K562 (cell line): ENCODE data around the gene HOTAIR. TPM values are rescaled to one million over a fixed set of nuclear protein-coding genes. Genes with fewer than 3 reads are reported as not detected.

ENCODE experiments used
- ATAC-seq: fragments of 200-7000 bp; cut with Tn5 transposase; 3 replicates; pipeline ENCODE4 v1.9.1; 2020; ENCODE audit warnings: moderate library complexity
- BruUV-seq: library from RNA; stranded (reverse); fragments of 400-500 nt; replicated peaks from 2 replicates; lab custom pipeline; 2021; lab: Mats Ljungman, UMichigan
- CTCF ChIA-PET: fragments of 300-600 bp; formaldehyde crosslinking; extraction: SDS; loops from one replicate; lab custom pipeline; 2021; ENCODE audit warnings: low intra/inter-chr PET ratio; lab: Yijun Ruan, JAX
- POLR2A ChIA-PET: fragments of 300-600, 350-650 bp; sonication (Branson Sonifier 250); formaldehyde crosslinking; extraction: SDS; loops from one replicate; lab custom pipeline; 2021; ENCODE audit warnings: antibody characterized with exemption, inconsistent platforms; lab: Yijun Ruan, JAX
- DNase-seq, 4 experiments: peaks; one replicate each; pipeline versions ENCODE4 v3.0.0 to v3.0.0-alpha.2; 2011 to 2018; ENCODE audit warnings: low spot score in 3 of 4, mixed read lengths in 3 of 4; ENCODE audit errors: extremely low read depth in 1 of 4
- FAIRE-seq: peaks from 2 replicates; lab custom pipeline; 2011; peaks lifted over from hg19 to GRCh38; lab: Jason Lieb, UNC
- H2AFZ ChIP-seq: 2 replicates; pipeline ENCODE4 v1.6.0; 2011; ENCODE audit warnings: low read depth, low read length, control low read depth, inconsistent platforms
- H3K27ac ChIP-seq: fragments of 200-600 bp; 3 replicates; pipeline ENCODE4 v1.8.0; 2011; ENCODE audit warnings: low read depth, mild to moderate bottlenecking, control low read depth, inconsistent platforms, low read length, moderate library complexity, mixed read lengths; ENCODE audit errors: extremely low read depth
- H3K27me3 ChIP-seq, 2 experiments: fragments of 300-600 bp in 1 of 2; 2 replicates in 1 of 2; 3 replicates in 1 of 2; pipeline versions ENCODE4 v1.6.0 to v1.8.0; 2011; ENCODE audit warnings: inconsistent platforms in 2 of 2, low read length in 2 of 2, mild to moderate bottlenecking in 1 of 2, mixed read lengths in 1 of 2, moderate library complexity in 1 of 2; ENCODE audit not compliant: control insufficient read depth in 2 of 2, insufficient read depth in 2 of 2
- H3K36me3 ChIP-seq: fragments of 300-600 bp; 3 replicates; pipeline ENCODE4 v1.8.0; 2011; ENCODE audit warnings: mild to moderate bottlenecking, low read length, inconsistent platforms; ENCODE audit not compliant: control insufficient read depth, insufficient read depth
- H3K4me1 ChIP-seq, 2 experiments: fragments of 200-600 bp in 1 of 2; replicated peaks in 1 of 2; 2 replicates in 1 of 2; 3 replicates in 1 of 2; pipeline versions ENCODE4 v1.5.1 to v1.8.0; 2011; ENCODE audit warnings: inconsistent platforms in 2 of 2, low read length in 2 of 2, mild to moderate bottlenecking in 1 of 2, mixed read lengths in 1 of 2, moderate library complexity in 1 of 2; ENCODE audit not compliant: control insufficient read depth in 2 of 2, insufficient read depth in 2 of 2
- H3K4me2 ChIP-seq: 2 replicates; pipeline ENCODE4 v1.6.1; 2011; ENCODE audit warnings: low read length, control low read depth, inconsistent platforms, mixed read lengths; ENCODE audit not compliant: insufficient read depth
- H3K4me3 ChIP-seq: fragments of 200-600 bp; sonication (generic), shearing (Covaris generic); 2 replicates; pipeline ENCODE4 v1.5.1; 2016; ENCODE audit warnings: control low read depth, inconsistent platforms
- H3K79me2 ChIP-seq: fragments of 200-600 bp; 3 replicates; pipeline ENCODE4 v1.8.0; 2011; ENCODE audit warnings: low read length, inconsistent platforms; ENCODE audit not compliant: control insufficient read depth, insufficient read depth
- H3K9ac ChIP-seq, 2 experiments: 2 replicates each; pipeline versions ENCODE4 v1.6.0 to v1.6.1; 2011; ENCODE audit warnings: low read depth in 2 of 2, low read length in 2 of 2, control low read depth in 1 of 2, inconsistent platforms in 1 of 2, mild to moderate bottlenecking in 1 of 2, mixed read lengths in 1 of 2; ENCODE audit not compliant: insufficient read depth in 1 of 2
- H3K9me1 ChIP-seq: one replicate; pipeline ENCODE4 v1.6.0; 2011; ENCODE audit warnings: inconsistent platforms, mild to moderate bottlenecking, low read length, moderate library complexity; ENCODE audit not compliant: control insufficient read depth, insufficient read depth
- H3K9me3 ChIP-seq: replicated peaks from 2 replicates; pipeline ENCODE4 v1.5.1; 2011; ENCODE audit warnings: low read depth, low read length, inconsistent platforms; ENCODE audit not compliant: control insufficient read depth, insufficient read depth
- H4K20me1 ChIP-seq: replicated peaks from 2 replicates; pipeline ENCODE4 v1.6.1; 2011; ENCODE audit warnings: low read length, inconsistent platforms, mixed read lengths; ENCODE audit not compliant: control insufficient read depth, insufficient read depth
- CCAR2 ChIP-seq: fragments of 200-400 bp; formaldehyde crosslinking; IDR thresholded peaks from 2 replicates; pipeline ENCODE4 v1.6.1; 2017; ENCODE audit warnings: mild to moderate bottlenecking, low read depth, low read length
- DIDO1 ChIP-seq: fragments of 450-650 bp; IDR thresholded peaks from 2 replicates; pipeline ENCODE4 v1.6.1; 2016; ENCODE audit warnings: low read depth, missing biosample characterization, missing genetic modification characterization
- FIP1L1 ChIP-seq: fragments of 200-400 bp; formaldehyde crosslinking; IDR thresholded peaks from 2 replicates; pipeline ENCODE4 v1.6.1; 2018; ENCODE audit warnings: mild to moderate bottlenecking, low read depth, low read length; ENCODE audit not compliant: poor library complexity, severe bottlenecking
- HOXB6 ChIP-seq: fragments of 250-450 bp; sonication (Bioruptor Pico); IDR thresholded peaks from 2 replicates; pipeline ENCODE4 v1.5.1; 2022; ENCODE audit warnings: mild to moderate bottlenecking, borderline replicate concordance
- JUN ChIP-seq, 2 experiments: sonication (generic) in 1 of 2; formaldehyde crosslinking in 1 of 2; IDR thresholded peaks; 2 replicates each; pipeline versions ENCODE4 v1.6.1 to v1.8.0; 2012 to 2022; ENCODE audit warnings: borderline replicate concordance in 2 of 2, mild to moderate bottlenecking in 2 of 2, improper control_type of control experiment in 1 of 2, low read depth in 1 of 2, low read length in 1 of 2, missing genetic modification reagents in 1 of 2
- KAT2B ChIP-seq: IDR thresholded peaks from one replicate; pipeline ENCODE4 v1.6.1; 2012; ENCODE audit warnings: low read depth, mild to moderate bottlenecking, control low read depth, inconsistent platforms, low read length, moderate library complexity
- MAFG ChIP-seq: fragments of 450-650 bp; conservative IDR thresholded peaks from 2 replicates; pipeline ENCODE4 v1.6.1; 2016; ENCODE audit warnings: missing genetic modification characterization, missing compliant biosample characterization
- MAZ ChIP-seq, 2 experiments: fragments of 450-650 bp in 1 of 2; sonication (generic) in 1 of 2; formaldehyde crosslinking; IDR thresholded peaks in 1 of 2; conservative IDR thresholded peaks in 1 of 2; 2 replicates each; pipeline versions ENCODE4 v1.4.0 to v1.5.0; 2020; ENCODE audit warnings: mild to moderate bottlenecking in 1 of 2, missing genetic modification reagents in 1 of 2
- PHF8 ChIP-seq: fragments of 200-600 bp; sonication (generic); IDR thresholded peaks from 2 replicates; pipeline ENCODE4 v1.6.1; 2012; ENCODE audit warnings: mixed run types, mild to moderate bottlenecking, inconsistent platforms, low read length, moderate library complexity, borderline replicate concordance
- RBM14 ChIP-seq: fragments of 200-400 bp; formaldehyde crosslinking; IDR thresholded peaks from 2 replicates; pipeline ENCODE4 v1.6.1; 2018; ENCODE audit warnings: low read depth, mild to moderate bottlenecking, low read length, moderate library complexity, borderline replicate concordance; ENCODE audit not compliant: insufficient read depth
- ZNF384 ChIP-seq: IDR thresholded peaks from 2 replicates; pipeline ENCODE4 v1.6.1; 2012; ENCODE audit warnings: low read depth, low read length, improper control_type of control experiment
- WGBS: fragments of 100-300 bp; shearing (Covaris generic); methylation state at CpG from one replicate; pipeline ENCODE4 v1.1.6; 2016; ENCODE audit warnings: low coverage, mixed read lengths; ENCODE audit not compliant: insufficient coverage; ENCODE audit errors: missing lambda C conversion rate; 5-methylcytosine and 5-hydroxymethylcytosine counted together
- in situ Hi-C: fragments of 300-500 bp; cut with MboI; formaldehyde crosslinking; loops from 4 replicates; pipeline ENCODE4 v1.15.0; 2018; ENCODE audit warnings: inconsistent platforms, mixed read lengths
- intact Hi-C: fragments of 100-400 bp; cut with micrococcal nuclease; formaldehyde crosslinking; loops from 2 replicates; pipeline ENCODE4 v1.14.2; 2022
- polyA plus RNA-seq, 8 experiments: library from polyadenylated mRNA; depleted of rRNA in 4 of 8; stranded (reverse) in 5 of 8; unstranded in 3 of 8; fragments of >200 nt; fragmentation: Nextera tagmentation in 2 of 8; fragmentation: Illumina TruSeq in 1 of 8; extraction: Ambion mirVana in 2 of 8; extraction: Trizol in 1 of 8; gene quantifications; 2 replicates each; pipeline versions ENCODE4 v1.2.1 to v1.2.3, GENCODE V29; 2011 to 2014; ENCODE audit warnings: inconsistent platforms in 1 of 8, missing spikeins in 1 of 8
- total RNA-seq, 7 experiments: library from RNA; depleted of rRNA in 6 of 7; stranded (reverse); fragments of >200 nt in 6 of 7; fragmentation: Illumina TruSeq in 2 of 7; extraction: Trizol in 2 of 7; gene quantifications; 2 replicates each; pipeline versions ENCODE4 v1.2.1 to v1.2.3, GENCODE V29; 2011 to 2021; ENCODE audit warnings: low replicate concordance in 1 of 7
- TF ChIP-seq, protein P1 (sequence below): IDR thresholded peaks from 3 replicates; pipeline ENCODE4 v1.6.1; 2011; ENCODE audit warnings: borderline replicate concordance, mild to moderate bottlenecking, moderate library complexity; ENCODE audit not compliant: insufficient read length; ENCODE audit errors: extremely low read depth

The HOTAIR gene
- total and polyA plus RNA-seq, 9 of the 15 experiments (the other 6 are each of a cell fraction or from before 2014, with no cell fraction given) = 0.04 TPM; not detected in 8

DNA sequence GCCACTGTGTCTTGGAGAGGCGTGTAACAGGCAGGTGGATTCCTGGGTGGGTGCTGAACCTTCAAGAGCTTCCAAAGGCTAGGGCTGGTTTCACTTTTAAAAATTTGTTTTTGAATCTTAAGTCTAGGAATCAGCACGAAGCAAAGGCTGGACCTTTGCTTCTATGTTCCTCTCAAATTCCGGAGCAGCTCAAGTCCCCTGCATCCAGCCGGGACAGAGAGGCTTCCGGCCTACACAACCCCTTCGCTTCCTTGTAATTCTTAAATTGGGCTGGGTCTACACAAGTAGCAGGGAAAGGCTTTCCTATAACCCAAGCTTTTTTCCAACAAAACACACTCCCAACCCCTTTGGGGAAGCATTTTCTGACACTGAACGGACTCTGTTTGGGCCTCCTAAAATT, 11.7 kb downstream of the HOTAIR start:
- no peaks in the 10 kb centered on the region for H3K79me2 ChIP-seq
- H3K27ac ChIP-seq = no peak overlapping the region
- H3K4me3 ChIP-seq = no peak overlapping the region
- intact Hi-C loops = no loop called here
- no TSS peak for BruUV-seq
- no peak overlapping the region for H2AFZ ChIP-seq
- 47% methylated on average over 7 of the region's 7 CpGs for WGBS
- no peak overlapping the region for H3K4me2 ChIP-seq
- H4K20me1 ChIP-seq = peaks cover 12% of the 10 kb centered on the region; the same call in 1 of the 2 replicates
- DNase-seq = no peak
- in situ Hi-C loops = no loop called here
- ChIA-PET POLR2A (interaction anchor here (0.6 to 1.1 kb wide), 2 partner anchors 10 to 164 kb away, joined by 3 read pairs; no protein-coding TSS in a partner anchor), CTCF (no interaction called here)
- no peak for ATAC-seq
- H3K9ac ChIP-seq = no peak overlapping the region
- no peaks in the 10 kb centered on the region for H3K9me3 ChIP-seq
- FAIRE-seq = no peak
- H3K27me3 ChIP-seq = peaks cover 61 to 79% of the 10 kb centered on the region in 2 experiments
- H3K36me3 ChIP-seq = no peaks in the 10 kb centered on the region
- H3K9me1 ChIP-seq = no peaks in the 10 kb centered on the region
- no peak for TF ChIP-seq HOXB6 (CRISPR knock-in tag)
- TF ChIP-seq FIP1L1 = no peak
- TF ChIP-seq MAFG (tag) = no peak
- TF ChIP-seq, protein P1, sequence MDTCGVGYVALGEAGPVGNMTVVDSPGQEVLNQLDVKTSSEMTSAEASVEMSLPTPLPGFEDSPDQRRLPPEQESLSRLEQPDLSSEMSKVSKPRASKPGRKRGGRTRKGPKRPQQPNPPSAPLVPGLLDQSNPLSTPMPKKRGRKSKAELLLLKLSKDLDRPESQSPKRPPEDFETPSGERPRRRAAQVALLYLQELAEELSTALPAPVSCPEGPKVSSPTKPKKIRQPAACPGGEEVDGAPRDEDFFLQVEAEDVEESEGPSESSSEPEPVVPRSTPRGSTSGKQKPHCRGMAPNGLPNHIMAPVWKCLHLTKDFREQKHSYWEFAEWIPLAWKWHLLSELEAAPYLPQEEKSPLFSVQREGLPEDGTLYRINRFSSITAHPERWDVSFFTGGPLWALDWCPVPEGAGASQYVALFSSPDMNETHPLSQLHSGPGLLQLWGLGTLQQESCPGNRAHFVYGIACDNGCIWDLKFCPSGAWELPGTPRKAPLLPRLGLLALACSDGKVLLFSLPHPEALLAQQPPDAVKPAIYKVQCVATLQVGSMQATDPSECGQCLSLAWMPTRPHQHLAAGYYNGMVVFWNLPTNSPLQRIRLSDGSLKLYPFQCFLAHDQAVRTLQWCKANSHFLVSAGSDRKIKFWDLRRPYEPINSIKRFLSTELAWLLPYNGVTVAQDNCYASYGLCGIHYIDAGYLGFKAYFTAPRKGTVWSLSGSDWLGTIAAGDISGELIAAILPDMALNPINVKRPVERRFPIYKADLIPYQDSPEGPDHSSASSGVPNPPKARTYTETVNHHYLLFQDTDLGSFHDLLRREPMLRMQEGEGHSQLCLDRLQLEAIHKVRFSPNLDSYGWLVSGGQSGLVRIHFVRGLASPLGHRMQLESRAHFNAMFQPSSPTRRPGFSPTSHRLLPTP = no peak
- no peak for TF ChIP-seq CCAR2
- no peak for TF ChIP-seq RBM14
- TF ChIP-seq MAZ (CRISPR knock-in tag; conservative IDR thresholded peaks at IDR 0.05 in 1 of 2, IDR thresholded peaks at IDR 0.05 in 1 of 2) = no peak
- no peak for TF ChIP-seq JUN (IDR thresholded peaks at IDR 0.05; ENCODE audit: borderline replicate concordance, low read depth, low read length)
- TF ChIP-seq JUN (CRISPR knock-in tag; IDR thresholded peaks at IDR 0.05; ENCODE audit: borderline replicate concordance) = no peak
- no peak for TF ChIP-seq ZNF384
- no peak for TF ChIP-seq PHF8
- no peak for TF ChIP-seq DIDO1 (tag)
- no peak for TF ChIP-seq KAT2B
- peaks cover 0 to 23% of the 10 kb centered on the region in 2 experiments; a peak in 4 of 5 replicates for H3K4me1 ChIP-seq
